Brain pericyte (primary cell): Measurements from ENCODE around the gene CARS2.
"Not testable (repeated sequence)": the region's sequence is repeated elsewhere in the genome, so short reads cannot be mapped to it uniquely, and the experiment has no call there.

Experiments used
- DNase-seq: peaks from one replicate; pipeline ENCODE4 v3.0.0-alpha.2; 2012; ENCODE audit warnings: low read depth, low spot score

The CARS2 gene, protein sequence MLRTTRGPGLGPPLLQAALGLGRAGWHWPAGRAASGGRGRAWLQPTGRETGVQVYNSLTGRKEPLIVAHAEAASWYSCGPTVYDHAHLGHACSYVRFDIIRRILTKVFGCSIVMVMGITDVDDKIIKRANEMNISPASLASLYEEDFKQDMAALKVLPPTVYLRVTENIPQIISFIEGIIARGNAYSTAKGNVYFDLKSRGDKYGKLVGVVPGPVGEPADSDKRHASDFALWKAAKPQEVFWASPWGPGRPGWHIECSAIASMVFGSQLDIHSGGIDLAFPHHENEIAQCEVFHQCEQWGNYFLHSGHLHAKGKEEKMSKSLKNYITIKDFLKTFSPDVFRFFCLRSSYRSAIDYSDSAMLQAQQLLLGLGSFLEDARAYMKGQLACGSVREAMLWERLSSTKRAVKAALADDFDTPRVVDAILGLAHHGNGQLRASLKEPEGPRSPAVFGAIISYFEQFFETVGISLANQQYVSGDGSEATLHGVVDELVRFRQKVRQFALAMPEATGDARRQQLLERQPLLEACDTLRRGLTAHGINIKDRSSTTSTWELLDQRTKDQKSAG

GRCh38 chr13:110705826-110706569 is at the start of gene CARS2:
Gene CARS2 (minus strand): TSS chr13:110706116. CDS start chr13:110706093, 23 bp downstream.
- peak; percentile 82 for DNase-seq

- no peak for DNase-seq
Observed at GRCh38 chr13:110748271-110748670, 42.4 kb upstream of the CARS2 start.

DNA sequence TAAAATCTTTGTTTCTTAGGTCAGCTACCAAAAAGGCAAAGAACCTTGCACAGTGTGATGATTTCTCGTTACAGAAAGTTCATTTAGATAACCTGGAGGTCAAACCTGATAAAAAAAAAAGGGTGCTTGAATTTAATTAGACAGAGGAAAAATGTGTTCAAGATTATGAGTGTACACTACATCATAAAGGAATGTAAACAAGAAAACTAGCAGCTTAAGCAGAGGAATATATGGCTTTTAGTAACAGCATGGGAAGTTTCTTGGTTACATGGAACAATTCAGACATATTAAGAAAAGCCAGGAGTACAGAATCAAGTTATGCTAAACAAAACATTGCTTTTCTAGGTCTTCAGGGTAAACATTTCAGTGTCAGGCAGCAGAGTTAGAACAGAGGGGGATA is 40.5 kb upstream of the CARS2 start:
- DNase-seq: no peak

DNA sequence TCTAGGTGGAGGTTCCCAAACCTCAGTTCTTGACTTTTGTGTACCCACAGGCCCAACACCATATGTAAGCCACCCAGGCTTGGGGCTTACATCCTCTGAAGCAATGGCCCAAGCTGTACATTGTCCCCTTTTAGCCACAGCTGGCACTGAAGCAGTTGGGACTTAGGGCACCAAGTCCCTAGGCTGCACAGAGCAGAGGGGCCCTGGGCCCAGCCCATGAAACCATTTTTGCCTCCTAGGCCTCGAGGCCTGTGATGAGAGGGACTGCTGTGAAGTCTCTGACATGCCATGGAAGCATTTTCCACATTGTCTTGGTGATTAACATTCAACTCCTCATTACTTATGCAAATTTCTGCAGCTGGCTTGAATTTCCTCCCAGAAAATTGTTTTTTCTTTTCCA is 37.8 kb upstream of the CARS2 start:
- no peak for DNase-seq

DNA sequence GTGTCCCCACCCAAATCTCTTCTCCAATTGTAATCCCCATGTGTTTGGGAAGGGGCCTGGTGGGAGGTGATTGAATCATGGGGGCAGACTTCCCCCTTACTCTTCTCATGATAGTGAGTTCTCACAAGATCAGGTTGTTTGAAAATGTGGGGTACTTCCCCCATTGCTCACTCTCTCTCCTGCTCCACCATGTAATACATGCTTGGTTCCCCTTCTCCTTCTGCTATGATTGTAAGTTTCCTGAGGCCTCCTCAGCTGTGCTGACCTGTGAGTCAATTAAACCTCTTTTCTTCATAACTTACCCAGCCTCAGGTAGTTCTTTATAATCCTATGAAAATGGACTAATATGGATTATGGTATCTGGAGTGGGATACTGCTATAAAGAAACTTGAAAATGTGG is 31.6 kb upstream of the CARS2 start:
- no peak for DNase-seq

DNA sequence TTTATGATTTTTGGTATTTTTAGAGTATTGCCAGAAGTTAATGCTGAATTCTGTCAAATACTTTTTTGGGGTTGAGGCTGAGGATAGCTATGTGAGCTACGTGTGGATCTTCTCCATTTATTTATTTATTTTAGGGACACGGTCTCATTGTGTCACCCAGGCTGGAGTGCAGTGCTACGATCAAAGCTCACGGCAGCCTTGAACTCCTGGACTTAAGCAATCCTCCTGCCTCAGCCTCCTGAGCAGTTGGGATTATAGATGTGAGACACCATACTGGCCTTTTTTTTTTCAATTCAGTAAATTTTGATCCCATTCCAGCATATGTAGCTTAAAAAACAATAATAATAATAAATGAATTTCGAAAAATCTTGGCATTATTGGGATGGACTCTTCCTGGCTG is 28.6 kb upstream of the CARS2 start:
- no peak for DNase-seq

DNA sequence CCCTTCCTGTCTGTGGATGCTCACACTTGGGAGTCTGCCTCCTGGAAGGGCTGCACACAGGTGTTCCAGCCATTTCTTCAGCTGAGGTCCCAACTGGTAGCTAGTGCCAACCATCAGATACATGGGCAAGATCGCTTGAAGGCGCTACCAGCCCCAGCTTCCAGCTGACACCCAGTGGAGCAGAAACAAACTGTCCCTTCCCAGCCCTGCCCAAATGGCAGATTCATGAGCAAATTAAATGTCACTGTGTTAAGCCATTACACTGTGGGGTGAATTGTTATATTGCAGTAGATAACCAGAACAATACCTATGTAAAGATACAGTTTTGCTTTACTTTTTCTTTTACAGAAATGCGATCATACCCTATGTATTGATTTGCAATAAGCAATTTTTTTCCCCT is 25.2 kb upstream of the CARS2 start:
- DNase-seq: no peak

DNA sequence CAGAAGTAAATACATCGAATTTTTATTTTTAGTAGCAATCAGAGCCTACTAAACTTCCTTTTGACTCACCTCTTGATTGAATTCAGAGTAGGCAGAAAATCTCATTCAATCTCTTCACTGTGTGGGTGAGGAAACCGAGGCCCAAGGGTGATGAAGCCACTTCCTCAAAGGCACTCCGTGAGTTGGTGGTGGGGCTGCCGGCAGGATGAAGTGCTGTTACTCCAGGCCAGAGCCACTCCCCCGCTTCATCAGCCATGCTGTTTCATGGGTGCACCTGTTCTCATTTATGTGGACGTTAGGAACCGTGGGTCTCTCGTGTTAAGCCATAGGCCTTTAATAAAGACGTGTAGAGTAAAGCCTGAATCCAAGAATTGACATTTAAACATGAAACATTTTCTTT is 20.8 kb upstream of the CARS2 start:
- DNase-seq: no peak

- not testable (repeated sequence) for DNase-seq
Observed at GRCh38 chr13:110726153-110726552, 20.2 kb upstream of the CARS2 start.

GRCh38 chr13:110723598-110723997 is 17.7 kb upstream of the CARS2 start:
- DNase-seq: no peak

DNA sequence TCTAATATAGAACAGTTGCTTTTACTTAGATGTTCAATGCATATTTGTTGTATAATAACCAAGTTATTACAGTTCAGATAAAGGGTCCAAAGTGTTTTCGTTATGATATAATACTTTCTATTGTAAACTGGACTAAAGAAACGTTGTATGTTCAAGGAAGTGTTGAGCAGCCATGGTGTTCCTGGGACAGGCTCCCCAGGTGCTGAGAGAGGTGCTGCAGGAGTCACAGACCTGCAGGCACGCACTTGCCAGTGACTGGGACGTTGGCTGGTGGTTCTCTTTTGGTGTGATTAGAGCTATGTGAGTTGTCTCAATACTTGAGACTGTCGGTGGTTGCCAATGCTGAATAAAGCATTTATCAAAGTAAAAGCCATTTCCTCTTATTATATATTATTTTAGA is 17.1 kb upstream of the CARS2 start:
- no peak for DNase-seq

GRCh38 chr13:110719036-110719710 is 13.3 kb upstream of the CARS2 start:
- no peak for DNase-seq

- DNase-seq: no peak
Observed at GRCh38 chr13:110716247-110716515, 10.3 kb upstream of the CARS2 start.

GRCh38 chr13:110715395-110716246 is 9.7 kb upstream of the CARS2 start:
- DNase-seq: peak; percentile 97

DNA sequence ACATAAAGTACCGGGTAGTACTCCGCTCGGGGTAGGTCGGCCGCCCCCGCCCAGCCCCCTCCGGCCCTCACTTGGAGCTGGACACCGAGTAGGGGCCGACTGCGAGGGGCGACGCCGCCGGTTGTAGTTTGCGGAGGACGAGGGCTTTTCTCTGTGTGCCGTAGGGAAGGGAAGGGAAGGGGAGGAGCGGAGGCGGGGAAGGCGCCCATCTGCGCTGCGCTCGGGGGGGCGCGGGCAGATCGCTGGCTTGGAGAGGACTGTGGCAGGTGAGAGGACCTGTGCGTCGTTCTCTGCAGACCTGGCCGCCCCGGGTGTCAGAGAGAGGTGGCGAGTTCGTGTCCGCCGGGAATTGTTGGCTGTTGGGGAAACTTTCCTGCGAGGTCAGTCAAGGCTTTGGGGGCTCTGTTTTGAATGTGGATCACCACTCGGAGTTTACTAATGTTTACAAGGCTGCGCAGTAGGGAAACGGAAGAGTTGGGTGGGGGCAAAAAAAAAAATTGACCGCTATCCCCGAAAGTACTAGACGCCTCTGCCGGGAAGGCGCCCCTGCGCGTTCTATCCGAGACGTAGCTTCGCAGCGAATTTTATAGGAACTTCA is 9.0 kb upstream of the CARS2 start:
- no peak for DNase-seq

DNA sequence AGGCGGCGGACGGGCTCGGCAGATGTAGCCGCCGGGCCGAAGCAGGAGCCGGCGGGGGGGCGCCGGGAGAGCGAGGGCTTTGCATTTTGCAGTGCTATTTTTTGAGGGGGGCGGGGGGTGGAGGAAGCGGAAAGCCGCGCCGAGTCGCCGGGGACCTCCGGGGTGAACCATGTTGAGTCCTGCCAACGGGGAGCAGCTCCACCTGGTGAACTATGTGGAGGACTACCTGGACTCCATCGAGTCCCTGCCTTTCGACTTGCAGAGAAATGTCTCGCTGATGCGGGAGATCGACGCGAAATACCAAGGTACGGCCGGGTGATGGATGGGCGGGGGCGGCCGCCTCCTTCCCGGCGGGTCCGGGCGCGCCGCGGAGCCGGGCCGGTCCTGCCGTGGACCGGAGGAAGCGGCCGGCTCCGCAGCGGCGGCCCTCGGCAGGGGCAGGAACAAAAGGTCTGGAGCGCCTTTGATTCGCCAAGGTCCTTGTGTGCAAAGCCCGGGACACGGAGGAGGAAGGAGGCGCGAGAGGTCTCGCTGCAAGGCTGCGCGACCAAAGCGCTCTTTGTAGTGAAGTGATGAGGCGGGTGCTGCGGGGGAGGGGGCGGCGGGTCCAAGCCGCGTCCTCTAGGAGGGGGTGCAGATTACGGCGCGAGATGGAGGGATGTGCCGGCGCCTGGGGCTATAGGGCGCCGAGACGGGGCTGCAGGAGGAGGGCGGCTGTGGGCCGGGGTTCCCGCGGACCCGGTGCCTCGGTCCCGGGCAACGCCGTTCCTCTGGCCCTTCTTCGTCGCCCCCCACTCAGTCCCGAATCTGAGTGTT is 8.3 kb upstream of the CARS2 start:
- no peak for DNase-seq

- DNase-seq: no peak
Observed at GRCh38 chr13:110713642-110713952, 7.7 kb upstream of the CARS2 start, which contains the start of gene ING1. Gene ING1 (plus strand): TSS chr13:110713700. CDS start chr13:110714150, 450 bp downstream.

GRCh38 chr13:110712849-110713641 is 7.1 kb upstream of the CARS2 start:
- DNase-seq: peak; percentile 99

DNA sequence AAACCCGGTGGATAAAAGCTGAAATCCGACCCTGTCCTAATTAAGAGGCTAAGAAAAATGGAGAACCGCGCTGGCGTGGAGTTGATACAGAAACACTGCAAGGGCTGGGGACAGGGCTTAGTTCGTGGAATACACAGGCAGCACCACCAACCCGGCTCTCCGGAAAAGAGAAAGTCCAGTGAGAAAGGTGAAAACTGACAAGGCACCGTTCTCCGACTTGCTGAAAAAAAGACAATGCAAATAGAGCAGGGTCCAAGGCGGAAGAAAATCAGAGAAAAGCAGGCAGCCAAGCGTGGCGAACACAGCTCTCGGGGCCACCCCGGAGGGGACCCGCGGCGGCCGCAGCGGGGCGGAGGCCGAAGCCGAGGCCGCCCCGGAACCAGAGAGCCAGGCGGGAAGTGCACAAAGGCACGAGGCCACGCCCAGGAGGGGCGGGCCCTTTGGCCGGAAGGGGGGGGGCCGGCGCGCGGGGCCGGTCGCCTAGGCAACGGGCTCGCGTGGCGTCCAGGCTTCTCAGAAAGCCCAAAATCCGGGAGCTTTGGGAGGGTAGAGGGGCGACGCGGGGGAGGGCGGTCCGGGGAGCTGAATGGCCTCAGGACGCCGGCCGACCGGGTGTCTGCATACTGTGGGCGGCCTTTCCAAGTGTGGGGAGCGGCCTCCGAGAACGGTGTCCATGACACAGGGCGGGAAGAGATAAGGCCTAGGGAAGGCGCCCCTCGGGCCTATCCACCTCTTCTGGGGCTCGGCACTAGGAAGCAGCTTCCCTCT is 6.3 kb upstream of the CARS2 start:
- peak; percentile 31 for DNase-seq
